ENCODE results near the gene TBCK. TPM values are rescaled to one million over a fixed set of nuclear protein-coding genes. Genes with fewer than 3 reads are reported as not detected.

The TBCK gene
- total and polyA plus RNA-seq, 2 of the 13 experiments (the other 11 are each of a cell fraction or from before 2014, with no cell fraction given): 51.0 to 62.4 TPM

GRCh38 chr4:106038012-106038411 is 278.0 kb downstream of the TBCK start (continued):
- no peak for TF ChIP-seq ZNF574 (CRISPR knock-in tag; IDR thresholded peaks at IDR 0.05)

GRCh38 chr4:106036848-106037247 is 279.2 kb downstream of the TBCK start:
- FAIRE-seq: peak; percentile 83
- H3K27ac ChIP-seq (ENCODE audit: extremely low read length, insufficient read depth, low read length): peak overlapping the region; percentile 47
- peak; percentile 96 for DNase-seq (ENCODE audit: low spot score)
- in situ Hi-C loops (cut with HindIII; ENCODE audit: extremely low pct_ligation_motif_present, low pct_unique_long_range_greater_than_20kb): no loop called here
- H3K4me3 ChIP-seq (replicated peaks in 1 of 3; ENCODE audit: insufficient read depth in 1 of 3, low read depth in 2 of 3, low read length in 3 of 3): no peak overlapping the region
- no TSS peak for BruUV-seq (replicated peaks)
- H3K36me3 ChIP-seq (replicated peaks in 1 of 2; ENCODE audit: control insufficient read depth in 1 of 2, insufficient read depth in 2 of 2, low read length in 2 of 2): no peaks in the 10 kb centered on the region
- H3K27me3 ChIP-seq (ENCODE audit: control insufficient read depth in 1 of 2, insufficient read depth in 2 of 2, low read length in 2 of 2): no peaks in the 10 kb centered on the region
- WGBS (ENCODE audit: low lambda C conversion rate): 0% methylated on average over 2 of the region's 2 CpGs
- CTCF ChIA-PET (ENCODE audit: low intra/inter-chr PET ratio, low total read pairs): no interaction called here
- no peak overlapping the region for H3K9ac ChIP-seq (ENCODE audit: insufficient read depth, low read depth, low read length)
- peak; percentile 93 for ATAC-seq
- H3K9me3 ChIP-seq (ENCODE audit: low read length): no peaks in the 10 kb centered on the region
- peak overlapping the region; percentile 32; the same call in 1 of the 2 replicates for H3K4me2 ChIP-seq (ENCODE audit: low read depth, low read length)
- no peaks in the 10 kb centered on the region for H4K20me1 ChIP-seq (ENCODE audit: insufficient read depth, low read length)
- no peak overlapping the region for H2AFZ ChIP-seq (ENCODE audit: low read length)
- H3K79me2 ChIP-seq (ENCODE audit: insufficient read depth, low read length): no peaks in the 10 kb centered on the region
- POLR2A ChIA-PET: no interaction called here
- intact Hi-C loops (cut with micrococcal nuclease; ENCODE audit: unreplicated experiment): loop anchor here (2.0 to 10.0 kb wide), 2 partner anchors 38 to 332 kb away; partner anchors contain the start of genes GSTCD and INTS12
- peaks cover 60% of the 10 kb centered on the region for H3K4me1 ChIP-seq (ENCODE audit: insufficient read depth, low read length)
- TF ChIP-seq ZNF562 (CRISPR knock-in tag; IDR thresholded peaks at IDR 0.05; ENCODE audit: borderline replicate concordance): no peak
- peak; percentile 90 for TF ChIP-seq NFIC (IDR thresholded peaks at IDR 0.05; ENCODE audit: low read length)
- TF ChIP-seq RFXAP (CRISPR knock-in tag; IDR thresholded peaks at IDR 0.05; ENCODE audit: borderline replicate concordance): no peak
- TF ChIP-seq ZMYM3 (CRISPR knock-in tag; IDR thresholded peaks at IDR 0.05): peak; percentile 55; the same call in 1 of the 2 replicates
- peak; percentile 90 for TF ChIP-seq SOX5 (CRISPR knock-in tag; IDR thresholded peaks at IDR 0.05; ENCODE audit: borderline replicate concordance)
- TF ChIP-seq RCOR2 (CRISPR knock-in tag; IDR thresholded peaks at IDR 0.05): peak; percentile 78; the same call in 1 of the 2 replicates
- TF ChIP-seq ZNF614 (CRISPR knock-in tag; IDR thresholded peaks at IDR 0.05; ENCODE audit: borderline replicate concordance): peak; percentile 92; the same call in 1 of the 2 replicates
- TF ChIP-seq GATAD1 (CRISPR knock-in tag; IDR thresholded peaks at IDR 0.05): peak; percentile 54; the same call in 1 of the 2 replicates
- TF ChIP-seq BRF2 (CRISPR knock-in tag; IDR thresholded peaks at IDR 0.05): peak; percentile 71; the same call in 1 of the 2 replicates
- TF ChIP-seq EHMT2 (IDR thresholded peaks at IDR 0.05; ENCODE audit: borderline replicate concordance, low read depth, low read length): peak; percentile 80; the same call in 1 of the 2 replicates
- TF ChIP-seq ZNF576 (CRISPR knock-in tag; IDR thresholded peaks at IDR 0.05): no peak
- TF ChIP-seq PAWR (CRISPR knock-in tag; IDR thresholded peaks at IDR 0.05; ENCODE audit: borderline replicate concordance): no peak
- TF ChIP-seq REPIN1 (CRISPR knock-in tag; IDR thresholded peaks at IDR 0.05; ENCODE audit: borderline replicate concordance, low read depth): peak; percentile 89; the same call in 1 of the 2 replicates
- TF ChIP-seq ZKSCAN1 (IDR thresholded peaks at IDR 0.05; ENCODE audit: low read length): no peak
- peak; percentile 85 for TF ChIP-seq SOX13 (IDR thresholded peaks at IDR 0.05)
- TF ChIP-seq SOX13 (CRISPR knock-in tag; conservative IDR thresholded peaks at IDR 0.05 in 1 of 2, IDR thresholded peaks at IDR 0.05 in 1 of 2): peak in 1 of 2 experiments; percentile 94; a peak in 2 of 4 replicates
- TF ChIP-seq RBAK (CRISPR knock-in tag; IDR thresholded peaks at IDR 0.05): no peak
- no peak for TF ChIP-seq ZBTB37 (CRISPR knock-in tag; IDR thresholded peaks at IDR 0.05)
